ENCODE measurements around the gene PEPD.

The PEPD gene

DNA sequence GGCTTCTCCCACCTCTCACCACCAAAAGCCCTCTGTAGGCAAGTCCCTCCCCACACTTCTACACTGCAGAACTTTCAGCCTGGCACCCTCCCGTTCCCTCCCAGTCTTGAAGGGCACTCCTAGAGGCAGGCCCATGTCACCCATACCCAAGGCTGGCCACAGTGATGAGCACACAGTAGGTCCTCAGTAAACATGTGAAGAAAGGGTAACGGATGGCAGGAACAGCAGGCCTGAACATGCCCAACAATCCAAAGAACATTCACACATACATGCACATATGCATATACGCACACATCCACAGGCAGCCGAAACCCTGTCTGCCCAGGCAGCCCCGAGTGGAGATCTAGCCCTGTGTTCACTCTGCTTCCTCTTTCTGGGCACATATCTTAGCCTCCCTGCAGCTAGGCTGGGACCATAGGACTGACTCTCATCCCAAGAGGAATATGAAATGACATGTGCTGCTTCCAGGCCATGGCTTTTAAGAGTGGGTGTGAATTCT lies 92.9 kb downstream of the PEPD start:
- in situ Hi-C loops (cut with MboI; ENCODE audit: low sequenced_read_pairs), result loop anchor here (25.0 kb wide), 1 partner anchor 684 kb away; no protein-coding TSS in a partner anchor

DNA sequence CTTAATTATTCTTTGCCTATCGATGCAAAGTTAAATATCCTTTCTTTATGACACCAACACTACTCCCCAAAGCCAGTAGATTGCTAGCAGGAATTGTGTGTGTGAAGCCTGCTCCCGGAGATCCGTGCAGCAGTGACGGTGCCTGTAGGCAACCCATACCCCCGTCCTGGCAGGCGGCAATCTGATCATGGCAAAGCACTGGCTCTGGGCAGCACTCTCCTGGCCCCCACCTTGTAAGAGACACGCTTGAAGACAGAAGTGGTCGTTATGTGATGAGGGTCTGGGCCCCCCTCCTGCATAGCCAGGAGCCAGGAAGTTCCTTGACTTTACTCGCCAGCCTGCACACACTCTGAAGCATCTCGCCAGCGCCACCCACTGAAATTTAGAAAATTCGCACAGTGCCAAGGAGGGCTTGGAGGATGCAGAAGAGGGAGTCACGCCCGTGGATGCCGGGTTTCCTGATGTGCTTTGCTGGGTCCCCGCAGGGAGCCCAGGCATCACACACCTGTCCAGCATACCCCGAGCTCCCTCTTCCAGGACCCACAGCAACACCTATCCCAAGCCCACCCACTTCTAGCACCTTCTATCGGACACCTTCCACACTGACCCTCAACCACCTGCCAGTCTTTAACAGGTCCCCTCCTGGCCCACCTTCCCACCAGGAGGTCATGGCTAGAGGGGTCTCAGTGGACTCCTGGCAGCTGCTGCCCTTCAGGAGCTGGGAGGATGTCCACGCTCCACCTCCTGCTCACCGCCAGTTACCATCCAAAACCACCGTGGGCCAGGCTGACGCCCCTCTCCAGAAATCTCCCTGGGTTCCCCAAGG lies 93.6 kb downstream of the PEPD start:
- in situ Hi-C loops (cut with MboI; ENCODE audit: low sequenced_read_pairs), result loop anchor here (25.0 kb wide), 1 partner anchor 684 kb away; no protein-coding TSS in a partner anchor

DNA sequence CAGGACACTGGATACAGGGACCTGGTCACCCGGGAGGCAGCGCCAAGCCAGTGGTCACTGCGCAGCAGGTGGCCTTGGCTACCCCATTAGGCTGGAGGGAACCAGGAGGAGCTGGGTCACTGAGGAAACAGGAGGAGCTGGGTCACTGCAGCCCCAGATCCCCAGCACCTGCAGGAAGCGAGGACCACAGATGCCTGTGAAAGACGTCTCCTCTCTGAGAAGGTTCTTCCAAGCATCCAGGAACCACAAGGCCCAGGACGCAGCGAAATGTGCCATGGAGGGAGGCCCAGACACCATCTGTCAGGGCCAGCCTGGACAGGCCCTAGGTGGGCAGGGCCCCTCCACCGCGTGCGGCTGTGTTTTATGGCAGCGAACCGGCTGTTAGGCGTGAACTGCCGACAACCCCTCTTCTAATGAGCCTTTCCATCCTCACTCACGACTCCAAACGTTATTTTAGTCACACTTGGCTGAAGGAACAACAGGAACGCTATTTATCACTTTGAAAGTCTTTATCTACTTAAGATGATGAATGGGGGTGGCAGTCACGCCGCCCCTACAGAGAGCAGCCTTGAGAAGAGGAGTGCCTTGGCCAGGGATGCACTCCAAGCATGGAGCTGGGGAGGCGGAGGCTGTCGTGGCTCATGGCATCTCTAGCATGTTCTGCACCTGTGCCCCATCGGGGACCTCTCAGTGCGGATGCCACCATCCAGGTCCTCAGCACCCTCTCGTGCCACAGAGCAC lies 94.8 kb downstream of the PEPD start:
- in situ Hi-C loops (cut with MboI; ENCODE audit: low sequenced_read_pairs), result loop anchor here (25.0 kb wide), 1 partner anchor 686 kb away; no protein-coding TSS in a partner anchor

DNA sequence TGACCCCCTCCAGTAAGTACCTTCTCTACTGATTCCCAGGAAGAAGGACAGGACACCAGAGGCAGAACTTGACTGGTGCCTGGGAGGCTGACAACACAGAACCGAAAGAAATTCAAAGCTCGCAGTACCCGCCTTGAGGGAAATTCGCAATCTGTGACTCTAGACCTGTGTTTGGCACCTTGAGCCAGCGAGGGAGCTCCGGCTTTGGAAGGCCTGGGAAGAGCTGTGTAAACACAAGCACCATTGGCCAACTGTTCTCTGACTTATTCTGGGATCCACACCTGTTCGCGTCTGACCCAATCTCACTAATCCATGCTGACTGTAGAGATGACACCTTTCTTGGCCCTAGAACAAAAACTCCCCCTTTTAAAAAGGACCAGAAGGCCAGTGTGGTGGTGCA lies 97.4 kb downstream of the PEPD start:
- in situ Hi-C loops (cut with MboI; ENCODE audit: low sequenced_read_pairs), result loop anchor here (5.0 to 25.0 kb wide), 3 partner anchors 287 to 437 kb away; partner anchors contain the start of gene WDR88

DNA sequence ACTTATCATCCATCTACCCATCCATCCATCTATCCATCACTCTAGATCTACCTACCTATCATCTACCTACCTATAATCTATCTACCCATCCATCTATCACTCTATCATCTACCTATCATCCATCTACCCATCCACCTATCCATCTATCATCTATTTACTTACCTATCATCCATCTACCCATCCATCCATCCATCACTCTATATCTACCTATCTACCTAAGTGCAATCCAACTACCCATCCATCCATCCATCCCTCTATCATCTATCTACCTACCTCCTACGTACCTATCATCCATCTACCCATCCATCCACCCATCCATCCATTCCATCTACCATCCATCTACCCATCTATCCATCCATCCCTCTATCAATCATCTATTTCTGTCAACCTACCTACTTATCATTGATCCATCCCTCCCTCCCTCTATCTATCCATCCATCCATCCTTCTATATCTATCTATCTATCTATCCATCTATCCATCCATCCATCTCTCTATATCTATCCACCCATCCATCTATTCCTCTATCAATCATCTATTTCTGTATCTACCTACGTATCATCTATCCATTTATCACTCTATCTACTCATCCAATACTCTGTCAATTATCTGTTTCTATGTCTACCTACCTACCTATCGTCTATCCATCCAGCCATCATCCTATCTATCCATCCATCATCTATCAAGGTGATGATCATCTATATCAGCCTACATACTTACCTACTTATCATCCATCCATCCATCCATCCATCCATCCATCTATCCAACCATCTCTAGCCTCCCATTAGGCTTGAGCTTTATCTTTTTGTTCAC lies 99.0 kb downstream of the PEPD start:
- in situ Hi-C loops (cut with MboI; ENCODE audit: low sequenced_read_pairs), result loop anchor here (5.0 to 25.0 kb wide), 3 partner anchors 285 to 435 kb away; partner anchors contain the start of gene WDR88

DNA sequence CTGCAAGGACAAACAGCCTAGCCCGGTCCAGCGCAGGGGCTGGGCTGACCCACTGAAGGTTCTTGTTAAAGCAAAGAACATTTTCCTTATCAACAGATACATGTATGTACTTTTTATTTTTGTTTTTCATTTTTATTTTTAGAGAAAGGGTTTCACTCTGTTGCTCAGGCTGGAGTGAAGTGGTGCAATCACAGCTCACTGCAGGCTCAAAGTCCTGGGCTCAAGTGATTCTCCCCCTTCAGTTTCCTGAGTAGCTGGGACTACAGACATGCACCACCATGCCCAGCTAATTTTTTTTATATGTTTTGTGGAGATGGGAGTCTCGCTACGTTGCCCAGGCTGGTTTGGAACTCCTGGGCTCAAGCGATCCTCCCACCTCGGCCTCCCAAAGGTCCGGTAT lies 100.2 kb downstream of the PEPD start:
- in situ Hi-C loops (cut with MboI; ENCODE audit: low sequenced_read_pairs), result loop anchor here (5.0 to 25.0 kb wide), 3 partner anchors 284 to 434 kb away; partner anchors contain the start of gene WDR88

DNA sequence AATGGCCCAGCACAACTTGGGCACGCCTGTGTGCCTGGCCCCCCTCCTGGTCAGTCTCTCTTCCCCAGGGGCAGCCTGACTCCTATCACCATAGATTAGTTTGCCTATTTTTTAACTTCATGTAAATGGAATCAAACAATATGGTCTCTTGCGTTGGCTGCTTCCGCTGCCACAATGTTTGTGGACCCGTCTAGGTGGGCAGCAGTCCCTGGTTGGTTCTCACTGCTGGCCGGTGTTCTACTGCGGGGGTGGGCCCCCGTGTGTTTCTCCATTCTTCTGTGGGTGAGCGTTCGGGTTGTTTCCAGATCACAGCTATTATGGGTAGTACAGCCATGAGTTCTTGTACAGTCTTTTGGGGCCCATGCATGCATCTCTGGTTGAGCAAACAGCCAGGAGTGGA lies 100.8 kb downstream of the PEPD start:
- in situ Hi-C loops (cut with MboI; ENCODE audit: low sequenced_read_pairs), result loop anchor here (5.0 to 25.0 kb wide), 3 partner anchors 284 to 434 kb away; partner anchors contain the start of gene WDR88

DNA sequence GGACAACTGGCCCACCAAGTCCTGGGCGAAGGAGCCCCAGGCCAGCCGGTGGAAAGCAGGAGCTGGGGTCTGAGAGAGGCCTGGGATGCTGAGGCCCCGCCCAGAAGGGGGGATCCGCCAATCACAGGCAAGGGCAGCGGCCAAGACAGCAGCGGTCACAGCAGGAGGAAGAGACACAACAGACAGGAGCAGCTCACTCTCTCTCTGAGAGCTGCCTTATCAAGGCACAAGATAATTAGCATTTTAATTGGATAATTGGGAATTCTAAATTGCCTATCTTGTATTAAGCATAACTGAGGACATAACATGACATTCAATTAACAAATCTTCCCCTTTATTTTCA lies 101.8 kb downstream of the PEPD start:
- in situ Hi-C loops (cut with MboI; ENCODE audit: low sequenced_read_pairs), result loop anchor here (5.0 to 25.0 kb wide), 3 partner anchors 282 to 432 kb away; partner anchors contain the start of gene WDR88

DNA sequence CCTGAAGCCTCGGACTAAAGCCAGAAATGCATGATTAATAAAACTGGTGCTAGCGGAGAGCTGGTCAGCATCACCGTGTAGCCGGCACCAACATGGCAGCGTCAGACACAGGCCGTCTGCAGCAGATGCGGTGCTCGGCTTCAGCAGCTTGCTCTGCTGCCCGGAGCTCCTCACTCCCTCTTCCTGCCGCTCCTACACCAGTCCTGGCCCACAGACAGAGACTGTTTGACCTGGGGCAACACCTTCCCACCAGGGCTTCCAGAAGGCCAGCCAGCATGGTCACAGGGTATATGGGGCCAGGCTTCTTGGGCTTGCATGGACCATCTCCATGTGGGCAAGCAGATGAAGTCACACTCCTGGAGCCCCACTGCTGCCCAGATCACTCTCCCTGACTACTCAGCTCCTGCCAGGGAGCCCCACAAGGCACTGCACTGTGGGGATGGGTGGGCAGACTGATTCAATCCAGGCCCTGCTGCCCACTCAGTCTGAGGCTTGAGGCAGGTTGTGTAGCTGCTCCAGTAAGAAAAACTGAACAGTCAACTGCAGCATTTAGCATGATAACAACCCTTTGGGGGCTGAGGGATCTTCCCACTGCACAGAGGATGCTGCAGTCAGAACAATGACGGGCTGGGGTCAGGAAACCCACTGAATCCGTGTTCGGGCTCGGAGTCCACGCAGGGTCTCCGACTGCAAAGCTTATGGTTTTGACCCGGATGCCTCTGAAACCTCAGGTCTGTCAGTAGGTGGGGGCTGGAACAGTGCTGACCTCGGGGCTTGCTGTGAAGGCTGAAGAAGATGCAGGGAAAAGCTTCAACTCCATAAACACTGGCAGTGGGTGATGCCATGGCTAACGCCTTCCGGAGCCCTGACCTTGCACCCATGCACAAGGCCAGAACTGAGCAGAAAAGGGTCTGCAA lies 102.5 kb downstream of the PEPD start:
- in situ Hi-C loops (cut with MboI; ENCODE audit: low sequenced_read_pairs), result loop anchor here (25.0 kb wide), 2 partner anchors 282 to 432 kb away; partner anchors contain the start of gene WDR88

DNA sequence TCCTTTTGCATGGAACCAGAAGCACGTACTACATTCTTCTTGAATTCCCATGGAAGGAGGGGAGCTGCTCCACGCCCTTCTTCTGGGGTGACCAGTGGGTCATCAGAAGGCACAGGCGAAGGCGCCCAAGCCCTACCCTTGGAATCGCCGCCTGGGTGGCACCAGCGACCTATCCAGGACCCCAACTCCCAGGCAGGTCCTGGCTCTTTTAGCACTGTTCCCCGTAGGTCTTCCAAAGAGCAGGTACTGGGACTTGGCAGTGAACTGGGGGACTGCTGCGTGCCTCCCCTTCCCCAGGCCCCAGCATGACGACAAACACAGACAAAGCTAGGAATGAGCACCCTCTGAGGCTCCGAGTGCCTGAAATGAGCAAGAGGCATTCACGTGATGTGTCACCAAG lies 103.1 kb downstream of the PEPD start:
- in situ Hi-C loops (cut with MboI; ENCODE audit: low sequenced_read_pairs), result loop anchor here (25.0 kb wide), 2 partner anchors 281 to 431 kb away; partner anchors contain the start of gene WDR88

DNA sequence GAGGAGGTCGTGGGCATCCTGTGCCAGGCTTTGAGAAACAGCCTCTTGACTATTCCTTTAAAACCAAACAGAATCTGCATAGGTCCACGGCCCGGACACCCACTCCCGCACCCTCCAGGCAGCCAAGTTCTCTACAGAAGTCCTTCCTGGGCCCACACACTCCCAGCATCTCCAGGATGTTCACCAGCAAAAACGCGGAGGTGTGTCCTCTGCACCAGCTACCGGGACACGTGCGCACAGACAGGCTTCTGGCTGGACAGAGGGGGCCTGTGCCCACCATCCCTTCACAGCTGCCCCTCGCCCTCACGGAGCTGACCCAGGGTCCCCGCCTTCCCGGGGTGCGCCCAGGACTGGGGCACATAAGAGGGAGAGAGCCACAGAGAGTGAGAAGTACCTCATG lies 103.8 kb downstream of the PEPD start:
- in situ Hi-C loops (cut with MboI; ENCODE audit: low sequenced_read_pairs), result loop anchor here (25.0 kb wide), 2 partner anchors 280 to 430 kb away; partner anchors contain the start of gene WDR88

DNA sequence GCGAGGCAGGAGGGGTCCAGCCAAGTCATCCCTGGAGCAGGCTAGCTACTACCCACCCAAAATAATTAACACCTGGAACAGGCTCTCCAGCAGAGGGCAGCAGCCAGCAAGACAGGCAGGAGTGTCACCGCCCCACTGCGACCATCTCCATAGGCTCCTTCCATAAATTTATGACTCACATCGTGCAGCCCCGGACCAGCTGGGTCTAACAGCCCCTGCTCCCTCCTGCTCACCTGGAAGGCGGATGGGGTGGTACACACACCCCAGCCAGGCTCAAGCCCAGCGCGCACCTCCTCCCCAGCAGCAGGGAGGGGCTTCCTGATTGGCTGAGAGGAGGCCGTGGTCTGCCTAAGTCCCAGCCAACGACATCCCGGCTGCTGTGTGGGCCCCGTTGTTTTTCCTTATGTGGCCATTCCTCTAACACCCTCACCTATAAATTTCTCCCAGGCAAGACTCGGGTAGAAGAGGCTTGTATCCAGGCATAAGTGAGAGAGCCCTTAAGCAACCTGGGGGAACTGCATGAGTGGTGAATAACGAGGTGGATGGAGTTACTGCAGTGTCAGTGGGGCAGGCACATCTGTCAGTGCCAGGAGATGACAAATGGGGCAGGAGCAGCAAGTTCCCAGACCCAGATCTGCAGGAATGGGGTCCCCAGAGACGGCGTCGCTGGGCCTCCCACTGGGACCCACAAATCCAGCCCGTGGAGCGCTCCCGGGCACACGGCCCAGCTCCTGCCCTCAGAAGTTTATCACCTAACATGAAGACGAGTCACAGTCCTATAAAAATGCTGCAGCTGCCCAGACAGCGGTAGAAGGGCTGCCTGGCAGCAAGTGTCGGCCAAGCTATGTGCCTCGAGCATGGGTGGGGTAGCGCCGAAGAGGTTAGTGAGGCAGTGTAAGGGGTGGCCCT lies 105.0 kb downstream of the PEPD start:
- in situ Hi-C loops (cut with MboI; ENCODE audit: low sequenced_read_pairs), result loop anchor here (25.0 kb wide), 2 partner anchors 279 to 429 kb away; partner anchors contain the start of gene WDR88

DNA sequence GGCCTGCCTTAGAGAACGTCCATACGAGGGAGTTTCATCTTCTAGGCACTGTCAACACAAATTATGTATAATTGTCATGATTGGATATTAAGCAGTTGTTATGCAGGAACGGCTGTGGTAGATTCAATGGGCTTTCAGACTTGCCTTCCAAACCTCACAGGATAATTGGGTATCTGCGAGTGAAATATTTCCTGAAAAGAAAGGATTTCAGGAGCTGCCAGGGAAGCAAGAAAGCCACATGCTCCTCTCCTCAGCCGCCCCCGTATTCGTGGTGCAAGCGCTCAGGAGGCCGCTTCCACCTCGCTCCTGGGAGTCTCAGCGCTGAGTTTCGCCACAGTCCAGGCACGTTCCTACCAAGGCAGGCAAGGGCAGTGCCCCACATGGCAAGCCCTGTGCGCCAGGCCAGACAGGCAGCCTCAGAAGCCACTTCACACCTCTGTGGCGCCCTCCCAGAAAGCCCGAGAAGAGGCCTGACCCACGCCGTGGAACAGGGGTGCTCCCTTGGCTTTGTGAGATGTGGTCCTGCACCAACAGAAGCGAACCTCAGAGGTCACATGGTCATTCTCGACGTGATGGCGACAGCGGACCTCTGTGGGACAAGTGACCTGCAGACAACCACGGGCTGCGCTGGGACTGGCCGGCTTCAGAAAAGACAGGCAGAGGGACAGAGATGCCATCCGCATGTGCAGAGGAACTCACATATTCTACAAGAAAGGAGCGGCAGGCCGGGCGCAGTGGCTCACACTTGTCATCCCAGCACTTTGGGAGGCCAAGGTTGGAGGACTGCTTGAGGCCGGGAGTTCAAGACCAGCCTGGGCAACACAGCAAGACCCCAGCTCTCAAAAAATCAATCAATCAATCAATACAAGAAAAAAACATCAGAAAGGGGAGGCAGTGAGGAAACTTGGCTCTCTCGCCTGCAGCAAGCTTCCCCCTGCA lies 106.7 kb downstream of the PEPD start:
- in situ Hi-C loops (cut with MboI; ENCODE audit: low sequenced_read_pairs), result loop anchor here (25.0 kb wide), 2 partner anchors 278 to 428 kb away; partner anchors contain the start of gene WDR88

DNA sequence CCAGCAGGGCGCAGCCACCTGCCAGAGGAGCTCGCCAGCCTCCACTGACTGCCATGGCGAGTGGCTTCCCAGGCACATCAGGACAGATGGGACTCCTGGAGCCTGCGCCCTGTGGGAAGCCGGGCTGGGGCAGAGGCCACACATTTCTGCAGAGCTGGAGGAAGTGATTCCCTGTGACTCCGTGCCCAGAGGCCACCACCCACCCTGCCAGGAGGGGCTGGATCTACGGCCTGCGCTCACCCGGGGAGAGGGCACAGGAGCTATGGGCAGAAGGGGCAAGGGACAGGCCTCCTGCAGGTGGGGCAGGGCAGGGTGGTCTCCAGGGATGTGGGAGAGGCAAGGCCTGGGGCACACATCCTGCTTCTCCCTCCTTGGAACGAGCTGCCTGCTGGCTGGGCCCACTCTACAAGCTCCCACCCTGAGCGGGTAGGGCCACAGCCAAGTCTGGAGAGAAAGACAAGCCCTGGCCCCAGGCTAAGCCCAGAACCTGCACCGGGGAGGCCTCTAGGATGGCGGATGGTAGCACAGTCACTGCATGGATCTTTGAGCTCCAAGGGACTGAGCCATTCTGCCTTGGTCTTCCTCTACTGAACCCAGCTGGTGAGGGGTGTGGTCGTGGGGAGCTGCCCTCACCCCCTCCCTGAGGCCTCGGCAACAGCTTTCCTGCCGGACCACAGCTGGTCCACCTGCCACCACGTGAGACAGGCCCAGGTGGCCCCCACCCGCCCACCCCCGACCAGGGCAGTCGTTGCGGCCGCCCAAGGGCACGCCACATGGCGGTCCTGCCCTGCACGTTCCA lies 107.5 kb downstream of the PEPD start:
- in situ Hi-C loops (cut with MboI; ENCODE audit: low sequenced_read_pairs), result loop anchor here (25.0 kb wide), 2 partner anchors 277 to 427 kb away; partner anchors contain the start of gene WDR88

DNA sequence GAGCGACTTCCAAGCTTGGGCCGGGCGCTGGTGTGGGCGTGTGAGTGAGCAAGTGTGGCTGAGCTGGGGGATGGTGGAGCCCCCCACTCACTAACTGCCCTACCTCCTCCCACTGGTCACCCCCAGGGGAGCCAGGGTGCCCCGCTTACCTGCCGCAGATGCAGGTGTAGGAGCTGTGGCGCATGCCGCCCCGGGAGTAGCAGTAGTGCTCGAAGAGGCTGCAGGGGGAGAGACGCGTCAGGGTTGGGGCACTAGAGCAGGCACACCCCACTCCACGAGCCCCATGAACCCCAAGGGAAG lies 108.2 kb downstream of the PEPD start:
- in situ Hi-C loops (cut with MboI; ENCODE audit: low sequenced_read_pairs), result loop anchor here (25.0 kb wide), 2 partner anchors 276 to 426 kb away; partner anchors contain the start of gene WDR88

Data from HL-60/S4 (cell line).